ENCODE results near the gene OR2T27.

Gene OR2T27

GRCh38 chr1:248613742-248614141, 41.6 kb downstream of the OR2T27 start:
- no peak for TF ChIP-seq CTCF (IDR thresholded peaks at IDR 0.05; ENCODE audit: low read length)
- TF ChIP-seq EZH2 (IDR thresholded peaks at IDR 0.05; ENCODE audit: borderline replicate concordance, low read length) = no peak
- Histone ChIP-seq H3F3A (ENCODE audit: insufficient read depth, low read length) (no peaks in the 10 kb centered on the region), H3K9me3 (ENCODE audit: low read length) (no peaks in the 10 kb centered on the region), H3K4me1 (ENCODE audit: insufficient read depth, low read length, severe bottlenecking) (no peaks in the 10 kb centered on the region), H3K27ac (ENCODE audit: low read depth, low read length, poor library complexity, severe bottlenecking) (no peak overlapping the region), H3K9ac (ENCODE audit: low read length) (no peak overlapping the region), H3K4me3 (ENCODE audit: low read depth, low read length, poor library complexity, severe bottlenecking) (no peak overlapping the region), H2AFZ (ENCODE audit: low read length) (no peak overlapping the region), H3K9me2 (ENCODE audit: low read depth, low read length) (no peaks in the 10 kb centered on the region), H3K27me3 (ENCODE audit: insufficient read depth, low read length) (no peaks in the 10 kb centered on the region), H3K36me3 (ENCODE audit: insufficient read depth, low read length) (no peaks in the 10 kb centered on the region), H3K4me2 (ENCODE audit: low read length) (no peak overlapping the region), H3K79me2 (ENCODE audit: insufficient read depth, low read length) (no peaks in the 10 kb centered on the region), H4K20me1 (ENCODE audit: insufficient read depth, low read length) (no peaks in the 10 kb centered on the region)

GRCh38 chr1:248611883-248612414, 43.4 kb downstream of the OR2T27 start:
- no peaks in the 10 kb centered on the region for H3K9me2 ChIP-seq (ENCODE audit: low read depth, low read length)
- H3K4me3 ChIP-seq (ENCODE audit: low read depth, low read length, poor library complexity, severe bottlenecking) = no peak overlapping the region
- no peaks in the 10 kb centered on the region for H3K79me2 ChIP-seq (ENCODE audit: insufficient read depth, low read length)
- no peaks in the 10 kb centered on the region for H3K36me3 ChIP-seq (ENCODE audit: insufficient read depth, low read length)
- H3K9ac ChIP-seq (ENCODE audit: low read length) = no peak overlapping the region
- no peaks in the 10 kb centered on the region for H3K4me1 ChIP-seq (ENCODE audit: insufficient read depth, low read length, severe bottlenecking)
- no peaks in the 10 kb centered on the region for H3F3A ChIP-seq (ENCODE audit: insufficient read depth, low read length)
- no peak for TF ChIP-seq CTCF (IDR thresholded peaks at IDR 0.05; ENCODE audit: low read length)
- no peak for TF ChIP-seq EZH2 (IDR thresholded peaks at IDR 0.05; ENCODE audit: borderline replicate concordance, low read length)
- H4K20me1 ChIP-seq (ENCODE audit: insufficient read depth, low read length) = no peaks in the 10 kb centered on the region
- H2AFZ ChIP-seq (ENCODE audit: low read length) = no peak overlapping the region
- H3K27ac ChIP-seq (ENCODE audit: low read depth, low read length, poor library complexity, severe bottlenecking) = no peak overlapping the region
- no peak overlapping the region for H3K4me2 ChIP-seq (ENCODE audit: low read length)
- no peaks in the 10 kb centered on the region for H3K9me3 ChIP-seq (ENCODE audit: low read length)
- H3K27me3 ChIP-seq (ENCODE audit: insufficient read depth, low read length) = no peaks in the 10 kb centered on the region

- Histone ChIP-seq H3K9me3 (ENCODE audit: low read length) (no peaks in the 10 kb centered on the region), H3K4me1 (ENCODE audit: insufficient read depth, low read length, severe bottlenecking) (no peaks in the 10 kb centered on the region), H3K4me3 (ENCODE audit: low read depth, low read length, poor library complexity, severe bottlenecking) (no peak overlapping the region), H4K20me1 (ENCODE audit: insufficient read depth, low read length) (no peaks in the 10 kb centered on the region), H3K79me2 (ENCODE audit: insufficient read depth, low read length) (no peaks in the 10 kb centered on the region), H2AFZ (ENCODE audit: low read length) (no peak overlapping the region), H3K4me2 (ENCODE audit: low read length) (no peak overlapping the region), H3K36me3 (ENCODE audit: insufficient read depth, low read length) (no peaks in the 10 kb centered on the region), H3K27me3 (ENCODE audit: insufficient read depth, low read length) (no peaks in the 10 kb centered on the region), H3F3A (ENCODE audit: insufficient read depth, low read length) (no peaks in the 10 kb centered on the region), H3K27ac (ENCODE audit: low read depth, low read length, poor library complexity, severe bottlenecking) (no peak overlapping the region), H3K9me2 (ENCODE audit: low read depth, low read length) (no peaks in the 10 kb centered on the region), H3K9ac (ENCODE audit: low read length) (no peak overlapping the region)
- TF ChIP-seq CTCF (IDR thresholded peaks at IDR 0.05; ENCODE audit: low read length) (no peak), EZH2 (IDR thresholded peaks at IDR 0.05; ENCODE audit: borderline replicate concordance, low read length) (no peak)
Observed at GRCh38 chr1:248610301-248610700, 45.0 kb downstream of the OR2T27 start.
